ENCODE measurements around the gene ZIC1.

ZIC1 gene

GRCh38 chr3:147409143-147410115 lies at the start of gene ZIC1:
Gene ZIC1, plus strand, starts transcription at chr3:147409365. Its CDS starts 748 bp downstream, at chr3:147410113.
- DNase-seq (ENCODE audit: low read depth, low spot score) = no peak

- no peak for DNase-seq (ENCODE audit: low read depth, low spot score)
These were observed 49.1 kb upstream of the ZIC1 start for GRCh38 chr3:147360051-147360439.

GRCh38 chr3:147360646-147361453 lies 48.3 kb upstream of the ZIC1 start:
- no peak for DNase-seq (ENCODE audit: low read depth, low spot score)

DNA sequence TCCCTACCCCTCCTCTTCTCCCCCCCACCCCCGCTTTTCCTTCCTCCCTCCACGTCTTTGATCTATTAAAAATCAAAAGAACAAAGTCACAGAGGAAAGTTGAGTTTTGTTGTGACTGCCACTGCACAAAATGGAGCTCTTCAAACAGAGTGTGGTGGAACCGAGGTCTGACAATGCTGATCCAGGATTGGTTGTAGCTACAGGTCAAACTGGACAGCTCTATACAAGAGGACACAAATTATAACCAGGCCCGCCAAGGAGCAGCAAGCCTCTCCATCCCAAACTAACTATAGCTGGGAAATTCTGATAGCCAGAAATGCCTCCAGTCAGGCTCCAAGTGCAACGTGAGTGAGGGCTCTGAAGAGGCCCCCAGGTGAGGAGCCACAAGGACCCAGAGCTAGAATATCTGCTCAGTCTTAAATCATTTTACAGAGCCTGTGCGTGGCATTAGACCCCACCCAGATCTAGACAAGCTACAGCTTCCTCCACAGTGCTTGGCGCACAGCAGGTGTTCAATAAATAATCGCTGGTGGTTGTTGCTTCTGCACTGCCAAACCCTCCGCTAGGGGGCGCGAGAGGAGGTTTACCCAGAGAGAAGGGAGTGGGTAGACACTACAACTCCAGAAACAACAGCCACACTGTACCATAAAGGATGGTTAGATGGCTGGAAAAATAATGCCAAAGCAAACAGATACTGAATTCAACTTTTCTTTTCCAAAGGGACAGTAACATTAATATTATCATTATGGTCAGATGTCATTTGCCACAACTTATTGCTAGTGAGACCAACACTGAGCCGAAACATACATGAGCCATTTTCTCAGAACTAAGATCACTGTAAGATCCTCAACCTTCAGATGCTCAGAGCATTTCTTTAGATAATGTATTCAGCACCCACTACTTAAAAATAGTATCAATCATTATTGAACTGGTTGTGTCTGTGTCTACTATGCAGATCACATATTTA lies 47.4 kb upstream of the ZIC1 start:
- DNase-seq (ENCODE audit: low read depth, low spot score) = no peak

DNA sequence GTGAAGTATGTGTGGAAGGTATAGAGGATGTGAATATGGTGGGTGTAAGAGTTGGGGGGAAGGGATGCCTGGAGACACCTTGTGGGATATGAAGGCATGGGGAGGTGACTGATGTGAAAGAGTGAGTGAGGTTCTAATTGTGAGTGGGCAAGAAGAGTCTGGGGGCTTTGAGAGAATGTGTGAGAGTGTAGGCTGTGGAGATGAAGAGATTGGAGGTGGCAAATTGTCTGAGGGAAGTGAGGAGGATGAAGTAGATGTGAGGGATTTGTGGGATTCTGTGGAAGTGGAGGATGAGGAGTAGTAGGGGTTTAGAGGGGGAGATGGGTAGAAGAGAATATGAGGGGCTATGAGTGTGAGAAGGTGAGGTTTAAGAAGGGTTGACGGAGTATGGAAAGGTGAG lies 44.4 kb upstream of the ZIC1 start:
- no peak for DNase-seq (ENCODE audit: low read depth, low spot score)

DNA sequence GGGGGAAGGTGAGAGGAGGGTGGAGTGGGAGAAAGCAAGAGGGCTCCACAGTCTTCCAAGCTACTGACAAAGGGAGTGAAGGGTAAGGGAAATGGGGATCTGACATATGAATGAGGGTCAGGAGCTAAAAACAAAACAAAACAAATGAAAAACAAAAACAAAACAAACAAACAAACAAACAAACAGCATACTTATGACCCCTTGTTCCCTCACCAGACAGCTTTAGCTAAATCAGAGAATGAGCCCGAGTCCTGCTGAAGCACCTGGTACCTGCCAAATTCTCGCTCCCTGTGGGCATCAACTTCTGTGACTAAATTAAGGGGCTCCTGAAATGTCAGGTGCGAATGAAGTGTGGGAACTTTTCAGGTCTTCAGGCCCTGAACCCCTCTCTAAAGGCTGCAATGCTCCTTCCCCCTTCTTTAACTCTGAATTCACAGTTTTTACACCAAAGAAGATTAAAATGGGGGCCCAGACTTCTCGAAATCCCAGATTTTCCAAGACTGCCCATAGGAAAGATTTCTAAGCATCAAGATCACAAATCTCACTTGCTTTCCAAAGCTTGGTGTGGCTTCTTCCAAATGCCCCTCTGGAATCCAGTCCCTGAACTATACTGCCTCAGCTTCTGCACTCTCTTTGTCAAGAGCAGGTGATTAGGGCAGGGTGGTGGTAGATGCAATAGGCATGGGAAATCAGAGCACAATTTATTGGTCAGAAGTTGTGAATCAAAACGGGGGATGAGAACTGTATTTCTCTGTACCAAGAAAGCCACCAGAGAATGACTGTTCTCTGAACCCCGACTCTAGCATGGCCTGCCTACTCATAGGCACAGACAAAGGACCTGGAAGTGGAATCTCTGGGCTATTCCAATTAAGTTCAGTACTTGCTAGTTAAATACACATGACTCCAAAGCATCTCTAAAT lies 43.7 kb upstream of the ZIC1 start:
- no peak for DNase-seq (ENCODE audit: low read depth, low spot score)

DNA sequence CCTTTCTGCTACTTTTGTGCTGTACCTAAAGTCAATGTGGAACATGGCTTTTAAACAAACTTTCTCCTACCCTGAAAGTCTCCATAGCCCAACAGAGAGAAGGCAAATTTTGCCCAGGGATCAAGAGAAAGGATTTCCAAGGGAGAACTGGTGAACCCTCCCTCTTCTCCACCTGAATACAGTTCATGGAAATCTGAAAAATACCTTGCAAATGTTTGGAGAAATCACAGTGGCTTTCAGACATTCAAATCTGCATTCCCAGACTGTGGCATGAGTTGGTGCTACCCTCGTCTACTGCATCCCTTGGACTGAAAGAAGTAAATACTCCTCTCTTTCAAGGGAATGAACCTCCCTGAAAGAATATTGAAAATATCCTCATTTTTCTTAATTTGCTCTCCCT lies 41.5 kb upstream of the ZIC1 start:
- DNase-seq (ENCODE audit: low read depth, low spot score) = no peak

- no peak for DNase-seq (ENCODE audit: low read depth, low spot score)
These were observed 41.0 kb upstream of the ZIC1 start for GRCh38 chr3:147368151-147368550.

DNA sequence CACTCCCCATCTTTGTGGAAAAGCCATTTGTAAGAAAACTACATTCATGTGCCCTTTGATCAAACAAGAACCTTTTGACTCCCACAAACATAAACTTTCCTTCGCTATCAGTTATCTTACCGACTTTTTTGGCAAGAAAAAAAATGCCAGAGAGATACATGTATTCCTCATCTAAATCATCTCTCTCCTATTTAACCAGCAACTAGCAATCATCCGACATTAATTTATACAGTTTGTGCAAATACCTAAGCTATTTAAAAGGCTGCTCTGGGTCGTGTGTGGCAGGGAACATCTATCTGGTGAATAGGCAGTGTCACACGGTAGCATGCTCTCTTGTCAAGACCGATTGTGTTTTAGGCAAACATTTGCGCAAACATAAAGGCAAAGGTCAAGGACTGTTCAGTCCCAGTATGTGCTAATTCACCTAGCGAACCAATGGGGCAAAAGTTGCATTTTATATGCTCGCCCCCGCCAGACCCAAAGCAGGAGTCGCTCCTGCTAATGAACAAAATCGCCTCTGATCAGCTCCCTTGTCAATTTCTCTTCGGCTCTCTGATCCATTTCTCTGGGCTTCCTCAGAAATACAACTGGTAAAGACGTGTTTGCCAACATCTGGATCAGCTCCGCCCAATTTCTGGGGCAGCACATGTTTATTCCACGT lies 40.5 kb upstream of the ZIC1 start:
- DNase-seq (ENCODE audit: low read depth, low spot score) = no peak

- no peak for DNase-seq (ENCODE audit: low read depth, low spot score)
These were observed 39.9 kb upstream of the ZIC1 start for GRCh38 chr3:147369231-147369630.

- DNase-seq (ENCODE audit: low read depth, low spot score) = no peak
These were observed 39.5 kb upstream of the ZIC1 start for GRCh38 chr3:147369661-147370123.

- no peak for DNase-seq (ENCODE audit: low read depth, low spot score)
These were observed 38.8 kb upstream of the ZIC1 start for GRCh38 chr3:147370349-147370748.

DNA sequence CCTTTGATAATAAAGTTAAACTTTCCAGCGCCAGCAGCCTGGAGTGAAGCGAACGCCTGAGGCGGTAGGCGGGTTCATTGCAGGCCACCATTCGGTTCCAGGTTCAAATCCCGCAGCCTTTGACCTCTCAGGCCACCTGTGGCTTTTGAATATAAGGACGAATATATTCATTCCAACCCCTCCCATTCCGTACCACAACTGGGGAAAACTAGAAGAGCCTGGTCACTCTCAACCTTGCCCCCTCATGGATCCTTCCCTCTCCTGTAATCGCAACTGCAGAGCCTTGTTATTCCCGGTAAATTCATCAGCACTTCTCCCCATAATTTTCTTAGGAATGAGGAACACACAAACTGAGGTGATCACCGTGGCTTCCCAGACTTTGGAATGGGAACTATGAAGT lies 38.0 kb upstream of the ZIC1 start:
- no peak for DNase-seq (ENCODE audit: low read depth, low spot score)

DNA sequence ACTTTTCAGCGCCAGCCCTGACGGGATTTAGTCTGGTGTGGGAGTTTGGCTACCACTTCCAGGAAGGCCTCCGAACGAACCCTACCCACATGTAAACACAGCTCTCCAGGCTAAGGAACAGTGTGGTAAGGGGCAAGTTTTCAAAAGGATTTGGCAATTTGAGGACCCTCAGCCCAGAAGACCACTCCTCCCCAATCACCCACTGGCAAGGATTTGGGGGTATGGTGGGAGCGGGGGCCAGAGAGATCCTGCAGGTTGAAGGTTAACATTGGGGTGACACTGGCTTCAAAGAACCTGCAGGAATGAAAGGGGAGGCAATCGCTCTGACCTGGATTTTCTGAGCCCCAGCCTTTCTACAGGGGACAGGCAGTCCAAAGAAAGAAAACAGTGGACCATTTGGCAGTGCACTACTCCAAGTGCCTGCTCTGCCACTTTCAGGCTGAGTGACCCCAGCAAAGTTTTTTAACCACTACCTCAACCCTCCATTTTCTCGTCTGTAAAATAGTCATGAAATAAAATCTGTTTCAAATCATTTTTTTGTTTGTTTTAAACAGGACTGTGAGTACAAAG lies 37.3 kb upstream of the ZIC1 start:
- no peak for DNase-seq (ENCODE audit: low read depth, low spot score)

DNA sequence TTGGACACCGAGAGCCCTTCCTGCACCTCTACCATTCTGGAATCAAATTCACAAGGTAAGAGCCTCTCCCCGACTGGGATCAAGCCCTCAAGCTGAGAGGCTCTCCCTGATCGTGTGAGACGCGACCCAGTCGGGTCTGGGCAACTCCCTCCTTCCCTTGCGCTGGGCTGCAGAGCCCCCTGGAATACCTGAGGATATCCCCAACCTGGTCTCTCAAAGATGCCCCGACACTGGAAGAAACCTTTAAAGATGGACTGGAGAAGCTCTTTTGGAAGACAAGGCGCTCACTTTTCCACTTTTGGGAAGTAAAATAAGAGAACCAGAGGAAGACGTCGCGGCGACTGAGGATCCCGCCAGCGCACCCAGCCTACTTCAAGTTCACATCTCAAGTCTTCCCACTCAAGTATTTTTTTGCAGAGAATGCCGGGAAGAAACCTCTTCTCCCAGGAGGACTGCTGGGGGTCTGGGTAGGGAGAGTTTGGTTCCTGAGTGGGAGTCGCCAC lies 36.6 kb upstream of the ZIC1 start:
- DNase-seq (ENCODE audit: low read depth, low spot score) = no peak

GRCh38 chr3:147373301-147373700 lies 35.9 kb upstream of the ZIC1 start:
- no peak for DNase-seq (ENCODE audit: low read depth, low spot score)

DNA sequence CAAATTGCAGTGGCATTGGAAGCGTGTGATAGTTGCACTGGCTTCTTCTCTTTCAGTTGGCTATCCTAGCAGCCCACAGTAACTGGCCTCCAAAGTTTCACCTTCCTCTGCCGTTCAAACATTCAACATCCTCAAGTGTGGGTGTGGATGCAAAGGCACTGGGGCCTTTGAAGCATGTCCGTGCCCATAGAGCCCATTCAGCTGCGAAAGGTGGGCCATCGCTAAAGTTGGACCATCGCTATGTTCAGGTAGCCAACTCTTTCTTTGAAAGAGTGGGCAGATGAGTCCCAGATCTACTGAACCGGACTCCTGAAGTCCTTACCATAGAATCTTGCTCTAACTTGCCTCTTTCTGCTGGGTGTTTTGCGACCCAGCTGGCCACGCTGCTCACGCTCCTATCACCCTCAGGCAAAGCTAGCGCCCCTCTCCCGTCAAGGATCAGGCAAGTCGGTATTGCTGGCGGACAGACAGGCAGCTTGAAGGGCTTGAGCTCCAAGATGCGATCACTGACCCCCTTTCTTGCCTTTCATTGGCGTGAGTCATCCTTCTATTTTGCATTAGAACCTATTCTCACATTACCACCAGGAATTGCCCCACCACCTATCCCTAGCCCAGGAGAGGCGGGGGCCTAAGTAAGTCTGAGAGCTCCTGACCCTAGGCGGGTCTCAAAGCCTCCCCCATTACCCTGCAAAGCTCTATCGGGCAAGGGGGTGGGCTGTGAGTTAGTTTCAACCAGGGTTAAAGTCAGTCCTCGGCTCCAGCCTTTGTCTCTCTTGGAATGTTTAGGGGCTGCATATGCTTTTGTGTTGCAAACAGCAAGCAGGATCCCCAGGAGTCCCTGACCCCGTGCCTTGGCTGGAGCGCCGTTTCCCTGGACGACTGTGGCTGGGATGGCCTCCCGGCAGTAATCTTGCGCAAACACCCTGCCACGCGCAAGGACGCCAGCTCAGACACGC lies 31.5 kb upstream of the ZIC1 start:
- DNase-seq (ENCODE audit: low read depth, low spot score) = no peak

GRCh38 chr3:147379651-147380050 lies 29.5 kb upstream of the ZIC1 start:
- DNase-seq (ENCODE audit: low read depth, low spot score) = no peak
